OCI-LY1 (cell line): ENCODE results near the gene GIGYF1.

Source experiments
- EZH2 ChIP-seq: fragments of 200-600 bp; sonication (generic), shearing (Covaris generic); IDR thresholded peaks from 2 replicates; pipeline ENCODE4 v1.8.0; 2017; ENCODE audit warnings: borderline replicate concordance, mixed run types, mild to moderate bottlenecking, antibody characterized with exemption, low read length, moderate library complexity, mixed read lengths
- TF ChIP-seq, protein P1 (sequence below): fragments of 200-600 bp; sonication (generic), shearing (Covaris generic); IDR thresholded peaks from 2 replicates; pipeline ENCODE4 v1.5.1; 2017; ENCODE audit warnings: mild to moderate bottlenecking, antibody characterized with exemption, low read length, moderate library complexity, mixed read lengths

DNA sequence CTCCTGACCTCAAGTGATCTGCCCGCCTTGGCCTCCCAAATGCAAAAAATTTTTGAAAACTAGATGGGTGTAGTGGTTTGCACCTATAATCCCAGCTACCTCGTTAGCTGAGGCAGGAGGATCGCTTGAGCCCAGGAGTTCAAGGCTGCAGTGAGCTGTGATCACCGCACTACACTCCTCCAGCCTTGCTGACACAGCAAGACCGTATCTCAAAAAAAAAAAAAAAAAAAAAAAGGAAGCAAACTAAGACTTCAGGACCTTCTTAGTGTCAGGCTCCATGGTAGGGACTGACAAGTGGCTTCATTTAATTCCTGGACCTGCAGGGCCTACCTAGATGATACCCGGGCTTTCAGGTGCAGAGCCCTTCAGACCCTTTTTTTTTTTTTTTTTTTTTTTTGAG lies 14.3 kb upstream of the GIGYF1 start:
- TF ChIP-seq, protein P1, sequence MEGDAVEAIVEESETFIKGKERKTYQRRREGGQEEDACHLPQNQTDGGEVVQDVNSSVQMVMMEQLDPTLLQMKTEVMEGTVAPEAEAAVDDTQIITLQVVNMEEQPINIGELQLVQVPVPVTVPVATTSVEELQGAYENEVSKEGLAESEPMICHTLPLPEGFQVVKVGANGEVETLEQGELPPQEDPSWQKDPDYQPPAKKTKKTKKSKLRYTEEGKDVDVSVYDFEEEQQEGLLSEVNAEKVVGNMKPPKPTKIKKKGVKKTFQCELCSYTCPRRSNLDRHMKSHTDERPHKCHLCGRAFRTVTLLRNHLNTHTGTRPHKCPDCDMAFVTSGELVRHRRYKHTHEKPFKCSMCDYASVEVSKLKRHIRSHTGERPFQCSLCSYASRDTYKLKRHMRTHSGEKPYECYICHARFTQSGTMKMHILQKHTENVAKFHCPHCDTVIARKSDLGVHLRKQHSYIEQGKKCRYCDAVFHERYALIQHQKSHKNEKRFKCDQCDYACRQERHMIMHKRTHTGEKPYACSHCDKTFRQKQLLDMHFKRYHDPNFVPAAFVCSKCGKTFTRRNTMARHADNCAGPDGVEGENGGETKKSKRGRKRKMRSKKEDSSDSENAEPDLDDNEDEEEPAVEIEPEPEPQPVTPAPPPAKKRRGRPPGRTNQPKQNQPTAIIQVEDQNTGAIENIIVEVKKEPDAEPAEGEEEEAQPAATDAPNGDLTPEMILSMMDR = no peak
- TF ChIP-seq EZH2 = no peak
